Muscle of leg (tissue), 11 donors: Measurements from ENCODE around the gene TGM1. TPM values are rescaled to one million over a fixed set of nuclear protein-coding genes. Genes with fewer than 3 reads are reported as not detected.

Source experiments
- DNase-seq: peaks from one replicate; pipeline ENCODE4 v3.0.0; 2013
- H3K27ac ChIP-seq: one replicate; pipeline ENCODE4 v1.5.1; 2013; ENCODE audit warnings: mild to moderate bottlenecking, low read length, control low read depth
- H3K27me3 ChIP-seq: one replicate; pipeline ENCODE4 v1.6.1; 2013; ENCODE audit warnings: low read length; ENCODE audit not compliant: control insufficient read depth, insufficient read depth
- H3K36me3 ChIP-seq: one replicate; pipeline ENCODE4 v1.6.1; 2013; ENCODE audit warnings: low read length; ENCODE audit not compliant: control insufficient read depth, insufficient read depth
- H3K4me1 ChIP-seq: one replicate; pipeline ENCODE4 v1.6.1; 2013; ENCODE audit warnings: low read length; ENCODE audit not compliant: control insufficient read depth, insufficient read depth
- H3K4me3 ChIP-seq: one replicate; pipeline ENCODE4 v1.5.1; 2013; ENCODE audit warnings: low read length, control low read depth
- H3K9me3 ChIP-seq: replicated peaks from 2 replicates; pipeline ENCODE4 v1.6.1; 2013; ENCODE audit warnings: low read depth, low read length; ENCODE audit not compliant: control insufficient read depth
- WGBS: methylation state at CpG from one replicate; pipeline ENCODE4 v1.1.5; 2013; ENCODE audit warnings: missing lambda C conversion rate; ENCODE audit not compliant: insufficient coverage; 5-methylcytosine and 5-hydroxymethylcytosine counted together
- polyA plus RNA-seq, 8 donors: library from polyadenylated mRNA; unstranded; fragments of 120-200 nt; gene quantifications; one replicate each; pipeline versions ENCODE4 v1.2.1 to v1.2.3, GENCODE V29; 2013; ENCODE audit warnings: inconsistent platforms in 1 of 8, low replicate concordance in 1 of 8; ENCODE audit not compliant: insufficient read length in 8 of 8, insufficient read depth in 1 of 8
- total RNA-seq: library from RNA; stranded (reverse); fragments of 120-200 nt; gene quantifications from one replicate; pipeline ENCODE4 v1.2.4, GENCODE V29; 2013

The TGM1 gene
- total and polyA plus RNA-seq, 9 donors: 0.71 to 3.0 (median 1.1) TPM

DNA sequence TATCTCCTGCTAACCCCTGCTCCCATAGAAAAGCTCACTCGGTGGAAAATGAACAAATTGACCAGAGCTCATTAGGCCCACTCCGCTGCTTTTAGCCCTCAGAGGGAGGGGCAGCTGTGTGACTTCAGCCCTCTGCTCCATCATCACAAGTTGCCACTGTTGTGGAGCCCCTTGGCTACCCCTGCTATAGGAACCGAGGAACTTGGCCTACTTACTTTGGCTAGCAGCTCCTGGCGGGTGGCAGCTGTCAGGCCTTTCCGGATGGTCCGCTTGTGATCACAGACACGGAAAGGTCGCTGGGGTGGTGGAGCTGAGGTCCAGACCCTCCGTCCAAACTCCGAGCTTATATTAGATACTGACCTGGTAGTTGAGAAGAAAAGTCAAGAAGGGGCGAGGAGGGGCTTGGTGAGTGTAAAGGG, 44.2 kb upstream of the TGM1 start:
- H3K27me3 ChIP-seq: no peaks in the 10 kb centered on the region
- whole genome bisulfite sequencing: 96% methylated on average over 9 of the region's 11 CpGs

DNA sequence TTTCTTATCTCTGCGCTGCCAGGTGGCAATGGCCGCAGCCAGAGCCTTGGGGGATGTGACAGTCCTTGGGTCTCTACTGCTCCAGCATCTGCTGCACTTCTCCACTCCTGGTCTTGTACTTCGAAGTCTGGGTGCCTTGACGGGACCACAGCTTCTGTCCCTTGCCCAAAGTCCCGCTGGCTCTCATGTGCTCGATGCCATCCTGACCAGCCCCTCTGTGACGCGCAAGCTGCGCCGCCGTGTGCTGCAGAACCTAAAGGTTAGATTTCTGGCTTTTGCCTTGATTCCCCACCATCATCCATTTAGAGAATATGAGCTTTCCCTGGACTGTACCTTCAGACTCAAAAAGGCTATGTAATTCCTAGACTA, 41.0 kb upstream of the TGM1 start:
- WGBS: 98% methylated on average over 11 of the region's 11 CpGs
- no peak overlapping the region for H3K4me3 ChIP-seq
- H3K9me3 ChIP-seq: no peaks in the 10 kb centered on the region
- no peak for DNase-seq
- peaks cover 69% of the 10 kb centered on the region for H3K36me3 ChIP-seq
- H3K27ac ChIP-seq: no peak overlapping the region
- peaks cover 15% of the 10 kb centered on the region for H3K4me1 ChIP-seq
- H3K27me3 ChIP-seq: no peaks in the 10 kb centered on the region

More for the DNA sequence above, 44.2 kb upstream of the TGM1 start:
- H3K27ac ChIP-seq: no peak overlapping the region
- H3K9me3 ChIP-seq: no peaks in the 10 kb centered on the region
- H3K4me1 ChIP-seq: peaks cover 21% of the 10 kb centered on the region
- H3K4me3 ChIP-seq: no peak overlapping the region
- no peak for DNase-seq
- H3K36me3 ChIP-seq: peaks cover 58% of the 10 kb centered on the region

DNA sequence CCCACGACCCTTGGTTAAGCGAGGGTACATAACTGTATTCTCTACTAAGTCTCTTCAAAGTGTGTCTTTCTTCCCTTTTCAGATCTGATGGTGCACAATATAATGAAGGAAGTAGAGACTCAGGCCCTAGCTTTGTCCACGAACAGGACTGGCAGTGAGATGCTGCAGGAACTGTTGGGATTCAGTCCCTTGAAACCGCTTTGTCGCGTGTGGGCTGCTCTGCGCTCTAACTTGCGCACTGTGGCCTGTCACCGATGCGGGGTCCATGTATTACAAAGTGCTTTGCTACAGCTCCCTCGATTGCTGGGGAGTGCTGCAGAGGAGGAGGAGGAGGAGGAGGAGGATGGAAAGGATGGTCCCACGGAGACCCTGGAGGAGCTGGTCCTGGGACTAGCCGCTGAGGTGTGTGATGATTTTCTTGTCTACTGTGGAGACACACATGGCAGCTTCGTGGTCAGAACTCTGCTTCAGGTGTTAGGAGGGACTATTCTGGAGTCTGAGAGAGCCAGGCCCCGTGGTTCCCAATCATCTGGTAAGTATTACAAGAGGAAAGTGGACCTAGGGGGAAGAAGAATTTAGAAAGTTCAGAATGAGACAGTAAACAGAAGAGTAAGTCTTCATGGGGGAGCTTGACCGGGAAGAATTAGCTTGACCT, 37.5 kb upstream of the TGM1 start:
- DNase-seq: no peak
- 44% methylated on average over 12 of the region's 16 CpGs for WGBS

DNA sequence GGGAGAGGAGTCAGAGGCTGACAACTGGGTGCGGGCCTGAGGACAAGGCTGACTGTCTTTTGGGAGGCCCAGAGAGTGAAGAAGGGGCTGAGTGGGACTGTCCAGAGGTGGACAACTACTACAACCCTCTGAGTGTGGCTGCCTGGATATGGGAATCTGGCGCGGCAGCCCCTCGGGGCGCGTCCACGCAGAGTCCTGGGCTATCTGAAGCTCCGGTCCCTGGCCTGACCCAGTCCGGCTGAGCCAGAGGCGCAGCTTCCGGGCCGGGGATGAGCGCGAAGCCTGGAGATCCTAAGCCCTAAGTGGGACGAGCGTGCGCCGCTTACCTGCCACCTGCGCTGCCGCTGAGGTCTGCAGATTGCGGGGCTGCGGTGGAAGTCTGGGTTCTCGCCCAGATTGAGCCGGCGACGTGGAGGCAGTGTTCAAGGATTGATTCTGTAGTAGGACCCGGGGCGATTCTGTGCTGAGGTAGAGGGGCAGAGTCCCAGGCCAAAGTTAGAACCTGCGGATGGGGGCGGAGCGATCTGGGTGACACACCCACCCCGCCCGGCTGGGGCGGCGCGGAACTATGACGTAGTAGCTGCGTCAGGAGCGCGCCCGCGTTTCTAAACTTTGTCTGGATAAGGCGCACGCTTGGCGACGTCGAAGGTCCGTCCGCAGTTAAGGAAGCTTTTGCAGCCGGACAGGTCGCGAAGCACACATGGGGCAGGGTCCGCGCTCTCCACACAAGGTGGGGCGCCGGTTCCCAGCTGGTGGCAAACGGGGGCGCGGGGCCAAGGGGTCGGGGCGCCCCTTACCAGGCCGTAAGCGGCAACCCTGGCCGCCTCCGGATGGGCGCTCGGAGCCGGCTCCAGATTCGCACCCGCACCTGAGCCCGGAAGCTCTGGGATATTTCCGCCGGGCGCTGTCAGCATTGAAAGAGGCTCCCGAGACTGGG, 36.5 kb upstream of the TGM1 start, which contains the start of the genes DHRS1 and NOP9:
DHRS1 (minus strand) TSS at position 526 of the 937 bp plus-strand sequence. CDS start 674 bp downstream, outside the sequence.
NOP9 (plus strand) TSS at position 596 of the 937 bp plus-strand sequence; CDS start at position 701, 105 bp downstream.
- H3K4me1 ChIP-seq: peaks cover 20% of the 10 kb centered on the region
- peak within 1 kb of the TSS; percentile 97 for H3K4me3 ChIP-seq
- H3K36me3 ChIP-seq: peaks cover 48% of the 10 kb centered on the region
- H3K27ac ChIP-seq: peak within 1 kb of the TSS; percentile 84
- no peaks in the 10 kb centered on the region for H3K9me3 ChIP-seq
- WGBS: under 1% methylated on average over 74 of the region's 75 CpGs
- peak; percentile 95 for DNase-seq
- H3K27me3 ChIP-seq: no peaks in the 10 kb centered on the region

More for the DNA sequence above, 37.5 kb upstream of the TGM1 start:
- peak overlapping the region; percentile 67 for H3K27ac ChIP-seq
- no peaks in the 10 kb centered on the region for H3K27me3 ChIP-seq
- H3K4me1 ChIP-seq: peaks cover 20% of the 10 kb centered on the region
- no peaks in the 10 kb centered on the region for H3K9me3 ChIP-seq
- H3K36me3 ChIP-seq: peaks cover 54% of the 10 kb centered on the region
- peak overlapping the region; percentile 97 for H3K4me3 ChIP-seq

DNA sequence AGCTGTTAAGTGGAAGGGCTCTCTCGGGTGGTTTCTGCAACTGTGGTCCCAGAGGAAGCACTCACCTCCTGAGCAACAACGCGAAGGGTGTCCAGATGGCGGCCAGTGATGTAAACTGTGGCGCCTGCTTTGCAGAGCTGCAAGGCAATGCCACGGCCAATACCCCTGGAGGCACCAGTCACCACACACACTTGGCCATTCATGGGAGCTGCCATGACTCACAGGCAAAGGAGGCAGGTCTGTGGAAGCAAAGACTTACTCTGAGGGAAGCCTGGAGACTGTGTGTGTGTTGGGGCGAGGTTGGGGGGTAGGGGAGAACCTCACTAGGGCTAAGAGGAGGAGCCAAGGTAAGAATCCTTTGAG, 35.9 kb upstream of the TGM1 start:
- H3K27me3 ChIP-seq: no peaks in the 10 kb centered on the region
- DNase-seq: no peak
- 67% methylated on average over 7 of the region's 7 CpGs for WGBS
- peak overlapping the region; percentile 97 for H3K4me3 ChIP-seq
- peak overlapping the region; percentile 84 for H3K27ac ChIP-seq
- no peaks in the 10 kb centered on the region for H3K9me3 ChIP-seq
- peaks cover 41% of the 10 kb centered on the region for H3K36me3 ChIP-seq
- peaks cover 20% of the 10 kb centered on the region for H3K4me1 ChIP-seq

DNA sequence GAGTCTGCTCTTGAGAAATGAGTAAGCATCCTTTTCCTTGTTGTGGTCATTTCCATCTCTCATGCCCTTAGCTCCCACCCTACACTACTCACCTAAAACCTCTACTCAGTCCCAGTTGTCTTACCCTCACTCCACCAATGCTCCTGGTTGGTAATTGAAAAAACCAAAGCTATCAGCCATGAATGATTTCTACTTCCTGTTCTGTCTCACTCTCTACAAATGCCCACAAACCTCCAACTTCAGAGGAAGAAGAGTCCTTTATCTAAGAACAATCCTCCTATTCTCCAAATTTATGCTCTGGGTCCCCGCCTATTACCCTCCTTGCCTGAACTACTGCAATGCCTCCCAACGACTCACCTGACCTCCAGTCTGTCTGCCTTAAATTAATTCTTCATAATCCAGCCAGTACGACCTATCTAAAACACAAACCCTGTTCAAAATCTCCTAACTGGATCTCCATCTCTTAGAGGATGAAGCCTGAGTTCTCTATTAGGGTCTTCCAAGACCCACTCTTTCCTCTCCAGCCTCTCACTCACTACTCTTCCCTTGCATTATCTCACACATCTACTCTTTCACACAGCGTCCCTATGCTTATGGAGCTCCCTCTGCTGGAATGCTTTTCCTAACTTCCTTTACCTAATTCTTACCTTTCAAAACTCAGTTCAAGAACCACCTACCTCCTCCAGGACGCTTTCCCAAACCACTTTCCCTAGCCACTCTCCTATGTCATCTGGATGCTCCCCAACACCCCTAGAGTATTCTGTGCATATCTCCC, 34.4 kb upstream of the TGM1 start:
- no peaks in the 10 kb centered on the region for H3K27me3 ChIP-seq
- WGBS: 53% methylated on average over 5 of the region's 5 CpGs
- H3K9me3 ChIP-seq: no peaks in the 10 kb centered on the region
- peaks cover 20% of the 10 kb centered on the region for H3K4me1 ChIP-seq
- H3K4me3 ChIP-seq: no peak overlapping the region
- H3K36me3 ChIP-seq: peaks cover 30% of the 10 kb centered on the region
- no peak for DNase-seq
- H3K27ac ChIP-seq: no peak overlapping the region

DNA sequence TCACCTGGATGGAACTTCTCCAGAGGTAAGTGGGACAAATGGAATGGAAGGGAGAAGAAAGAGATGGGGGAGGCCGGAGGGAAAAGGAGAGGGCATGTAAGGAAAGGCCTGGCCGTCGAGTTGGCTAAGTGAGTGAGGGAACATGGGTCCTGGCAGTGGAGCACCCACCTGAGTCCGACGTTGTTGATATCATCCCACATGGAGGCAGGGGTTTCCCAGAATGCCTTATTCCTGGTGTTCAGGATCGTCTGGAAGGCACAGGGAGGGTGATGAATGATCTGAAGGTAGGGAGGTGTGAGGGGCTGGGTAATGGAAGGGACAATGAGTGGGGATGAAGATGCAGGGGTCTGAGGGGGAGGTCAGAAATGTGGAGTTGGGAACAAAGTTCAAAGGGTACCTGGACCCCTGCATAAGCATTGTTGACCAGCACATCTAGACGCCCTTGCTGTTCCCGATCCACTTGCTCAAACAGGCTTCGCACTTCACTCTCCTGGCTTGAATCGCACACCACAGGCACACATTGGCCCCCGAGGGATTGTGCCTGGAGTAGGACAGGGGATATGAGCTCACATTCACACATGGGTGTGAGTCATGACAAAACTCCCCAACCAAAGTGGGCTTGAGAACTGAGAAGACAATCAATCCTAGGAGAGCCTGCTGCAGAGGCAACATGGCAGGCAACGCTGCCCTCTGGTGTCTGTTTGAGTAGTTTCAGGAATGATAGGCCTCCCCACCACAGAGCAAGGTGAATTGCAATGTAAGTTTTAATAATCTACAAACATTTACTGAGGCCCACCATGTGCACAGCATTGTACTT, 33.6 kb upstream of the TGM1 start:
- H3K9me3 ChIP-seq: no peaks in the 10 kb centered on the region
- H3K4me3 ChIP-seq: no peak overlapping the region
- H3K36me3 ChIP-seq: peaks cover 30% of the 10 kb centered on the region
- DNase-seq: peak; percentile 81
- H3K27me3 ChIP-seq: no peaks in the 10 kb centered on the region
- WGBS: 67% methylated on average over 6 of the region's 12 CpGs
- H3K27ac ChIP-seq: no peak overlapping the region
- peaks cover 20% of the 10 kb centered on the region for H3K4me1 ChIP-seq

DNA sequence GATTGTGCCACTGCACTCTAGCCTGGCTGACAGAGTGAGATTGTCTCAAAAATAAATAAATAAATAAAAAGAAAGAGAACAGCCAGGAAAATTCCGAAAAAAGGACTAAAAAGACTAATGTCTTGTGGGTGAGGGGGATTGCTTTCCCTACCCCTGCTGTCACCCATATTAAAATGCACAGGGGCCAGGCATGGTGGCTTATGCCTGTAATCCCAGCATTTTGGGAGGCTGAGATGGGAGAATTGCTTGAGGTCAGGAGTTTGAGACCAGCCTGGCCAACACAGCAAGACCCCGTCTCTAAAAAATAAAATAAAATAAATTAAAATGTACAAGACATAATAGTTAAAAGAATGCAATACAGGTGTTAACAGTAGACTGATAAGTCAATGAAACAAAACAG, 30.5 kb upstream of the TGM1 start:
- Histone ChIP-seq H3K9me3 (no peaks in the 10 kb centered on the region), H3K27ac (no peak overlapping the region), H3K36me3 (peaks cover 47% of the 10 kb centered on the region), H3K27me3 (no peaks in the 10 kb centered on the region), H3K4me3 (no peak overlapping the region), H3K4me1 (peaks cover 4% of the 10 kb centered on the region)
- DNase-seq: no peak
- WGBS: no CpG with 5 or more reads among the region's 2 CpGs

DNA sequence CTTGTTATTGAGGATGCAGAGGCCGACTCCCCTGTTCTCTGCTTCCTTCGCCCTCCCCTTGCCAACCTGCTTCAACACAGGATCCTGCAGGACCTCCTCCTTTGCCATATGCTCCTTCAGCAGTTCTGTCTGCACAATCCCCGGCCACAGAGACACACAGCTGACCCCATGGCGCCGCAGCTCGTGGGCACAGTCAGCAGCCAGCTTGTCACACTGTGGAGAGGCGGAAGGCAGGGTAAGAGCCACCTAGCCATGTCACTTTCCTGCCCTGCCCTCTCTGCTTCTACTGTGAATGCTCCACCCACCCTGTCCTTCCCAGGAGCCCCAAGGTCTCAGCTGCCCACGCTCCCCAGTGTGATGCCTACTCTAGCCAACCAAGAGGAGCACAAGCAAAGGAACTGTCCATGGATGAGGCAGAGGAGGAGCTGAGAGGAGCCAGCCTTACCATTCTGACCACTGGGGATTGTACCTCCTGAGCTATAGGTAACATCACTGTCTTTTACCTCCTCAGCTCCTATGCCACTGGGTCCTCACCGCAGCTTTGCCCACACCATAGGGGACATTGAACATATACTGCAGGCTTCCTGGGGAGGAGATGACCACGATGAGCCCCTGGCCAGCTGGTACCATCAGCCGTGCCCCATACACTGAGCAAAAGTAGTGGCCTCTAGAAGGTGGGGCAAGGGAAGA, 29.3 kb upstream of the TGM1 start:
- H3K9me3 ChIP-seq: no peaks in the 10 kb centered on the region
- 82% methylated on average over 6 of the region's 11 CpGs for WGBS
- peaks cover 47% of the 10 kb centered on the region for H3K36me3 ChIP-seq
- H3K4me3 ChIP-seq: no peak overlapping the region
- peaks cover 4% of the 10 kb centered on the region for H3K4me1 ChIP-seq
- no peak for DNase-seq
- no peak overlapping the region for H3K27ac ChIP-seq
- no peaks in the 10 kb centered on the region for H3K27me3 ChIP-seq
